ENCODE measurements around the gene AQP12B.
"Not testable (repeated sequence)": the region's sequence is repeated elsewhere in the genome, so short reads cannot be mapped to it uniquely, and the experiment has no call there.

Gene AQP12B

DNA sequence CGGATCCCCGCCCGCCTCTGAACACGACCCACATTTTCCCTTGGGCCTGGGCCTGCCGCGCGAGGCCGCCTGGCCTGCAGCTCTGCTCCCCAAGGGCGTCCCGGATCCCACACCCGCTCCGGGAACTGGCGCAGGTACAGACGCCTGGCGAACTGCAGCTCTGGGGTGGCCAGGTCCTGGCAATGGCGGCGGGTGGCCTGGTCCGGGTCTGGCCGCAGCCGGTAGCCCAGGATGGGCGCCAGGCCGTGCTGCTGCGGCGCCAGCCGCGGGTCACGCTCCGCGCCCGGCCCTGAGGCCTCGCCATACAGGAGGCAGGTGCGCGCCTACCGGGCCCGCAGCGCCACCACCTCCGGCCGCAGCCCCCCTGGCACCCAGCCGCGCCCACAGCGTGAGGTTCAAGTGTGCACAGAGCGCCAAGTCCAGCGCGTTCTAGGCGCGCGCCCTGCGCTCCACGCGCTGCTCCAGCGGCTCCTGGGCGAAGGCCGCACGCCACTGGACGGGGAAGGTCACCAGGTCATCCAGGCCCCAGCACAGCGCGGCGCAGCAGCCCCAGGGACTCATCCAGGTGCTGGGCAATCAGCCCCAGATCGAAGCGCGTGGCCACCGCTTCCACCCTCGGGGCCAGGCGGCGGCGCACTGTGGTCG is 18.5 kb upstream of the AQP12B start:
- no peak for DNase-seq

DNA sequence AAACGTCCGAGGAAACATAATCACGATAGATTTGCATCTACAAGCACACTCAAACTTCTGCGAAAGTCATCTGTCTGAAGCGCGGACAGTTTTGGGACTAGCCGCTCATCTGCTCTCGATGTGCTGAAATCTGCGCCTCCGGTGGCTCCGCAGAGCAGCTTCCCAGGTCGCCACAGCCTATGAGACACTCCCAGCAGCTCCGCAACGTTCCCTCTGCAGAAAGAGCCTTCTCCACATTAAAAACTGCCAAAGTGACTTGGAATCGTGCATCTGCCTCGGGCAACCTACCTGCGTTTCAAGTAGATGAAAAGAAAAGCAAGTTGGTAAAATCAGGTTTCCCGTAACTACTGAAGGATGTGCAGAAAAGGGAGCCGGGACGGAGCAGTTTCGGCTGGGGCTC is 17.9 kb upstream of the AQP12B start:
- DNase-seq: not testable (repeated sequence)

DNA sequence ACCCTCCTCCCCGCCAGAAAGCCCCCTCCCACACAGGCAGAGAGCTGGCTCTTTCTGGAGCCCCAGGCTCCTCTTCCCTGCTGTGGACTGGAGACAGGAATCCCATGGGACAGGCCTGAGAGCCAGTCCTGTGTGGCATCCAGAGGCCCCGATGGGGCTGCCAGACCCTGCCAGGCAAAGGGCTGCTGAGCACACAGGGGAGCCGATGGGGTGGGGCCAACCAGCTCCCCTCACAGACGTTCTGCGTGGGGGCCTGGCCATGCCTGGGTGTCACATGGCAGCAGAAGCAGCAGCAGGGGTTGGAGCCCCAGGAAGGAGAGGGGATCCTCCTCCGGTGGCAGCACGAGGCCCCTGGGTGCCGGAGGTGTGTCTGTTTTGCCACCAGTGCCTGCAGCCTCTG is 17.1 kb upstream of the AQP12B start:
- not testable (repeated sequence) for DNase-seq

DNA sequence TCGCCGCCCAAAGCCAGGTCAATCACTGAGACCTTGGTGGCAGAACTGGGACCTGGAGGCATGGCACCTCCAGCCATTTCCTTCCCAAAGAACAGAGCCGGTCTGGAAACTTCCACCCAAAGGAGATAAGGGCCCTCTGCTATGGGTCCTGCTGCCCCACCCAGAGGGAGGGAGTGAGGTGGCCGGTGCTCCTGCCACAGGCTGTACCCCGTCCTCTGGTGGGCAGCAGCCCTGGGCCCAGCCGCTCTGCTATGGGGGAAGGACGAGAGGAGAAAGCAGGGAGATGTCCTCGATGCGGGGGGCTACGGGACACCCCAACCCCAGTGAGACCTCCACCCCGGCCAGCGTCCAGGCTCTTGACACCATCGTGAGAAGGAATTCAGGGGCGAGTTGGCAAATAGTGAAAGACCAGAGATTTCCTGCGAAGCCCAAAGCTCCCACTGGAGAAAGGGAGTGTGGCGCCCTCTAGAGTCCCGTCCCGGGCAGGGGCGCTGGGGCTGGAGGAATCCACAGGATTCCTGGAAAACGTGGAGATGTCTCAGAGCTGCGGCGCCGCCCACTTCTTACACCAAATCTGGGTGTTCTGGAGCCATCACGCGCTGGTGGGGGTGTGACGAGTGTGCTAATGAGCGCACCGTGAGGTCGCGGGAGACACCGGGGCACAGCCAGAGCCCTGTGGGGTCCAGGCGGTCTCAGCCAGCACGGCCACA is 16.3 kb upstream of the AQP12B start:
- not testable (repeated sequence) for DNase-seq

DNA sequence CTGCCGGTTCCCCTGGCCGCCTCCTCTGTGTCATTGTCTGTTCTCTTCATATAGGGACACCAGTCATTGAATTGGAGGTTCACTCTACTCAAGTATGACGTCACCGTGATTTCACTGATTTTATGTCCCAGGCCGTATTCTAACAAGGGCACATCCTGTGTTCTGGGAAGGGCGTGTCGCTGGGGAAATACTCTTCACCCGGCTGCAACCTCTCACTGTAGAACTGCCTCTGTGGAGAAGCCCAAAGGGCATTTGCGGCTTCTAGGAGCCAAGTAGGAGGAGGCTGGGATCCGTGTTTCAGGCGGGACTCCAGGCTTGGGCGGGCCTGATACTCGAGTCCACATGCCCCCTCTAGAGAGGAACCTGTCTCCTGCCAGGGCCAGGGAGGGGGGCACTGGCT is 13.8 kb upstream of the AQP12B start:
- not testable (repeated sequence) for DNase-seq

DNA sequence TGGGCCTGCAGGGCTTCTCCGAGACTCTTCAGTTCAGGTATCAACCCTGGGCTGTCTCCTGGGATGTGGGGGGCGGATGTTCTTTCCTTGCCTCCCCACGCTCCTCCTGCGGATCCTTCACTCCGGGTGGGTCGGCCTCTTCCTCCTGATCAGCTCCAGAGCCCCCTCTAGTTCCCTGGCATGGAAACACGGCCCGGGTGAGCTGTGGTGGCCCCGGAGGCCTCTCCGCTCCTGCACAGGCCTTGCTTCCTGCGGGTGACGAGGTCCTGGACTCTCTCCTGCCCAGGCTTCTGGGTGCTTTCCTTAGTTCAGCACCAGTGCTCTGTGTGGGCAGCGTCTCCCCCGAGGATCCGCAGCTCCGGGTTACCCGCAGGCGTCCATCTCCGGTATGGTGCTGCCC is 12.9 kb upstream of the AQP12B start:
- not testable (repeated sequence) for DNase-seq

DNA sequence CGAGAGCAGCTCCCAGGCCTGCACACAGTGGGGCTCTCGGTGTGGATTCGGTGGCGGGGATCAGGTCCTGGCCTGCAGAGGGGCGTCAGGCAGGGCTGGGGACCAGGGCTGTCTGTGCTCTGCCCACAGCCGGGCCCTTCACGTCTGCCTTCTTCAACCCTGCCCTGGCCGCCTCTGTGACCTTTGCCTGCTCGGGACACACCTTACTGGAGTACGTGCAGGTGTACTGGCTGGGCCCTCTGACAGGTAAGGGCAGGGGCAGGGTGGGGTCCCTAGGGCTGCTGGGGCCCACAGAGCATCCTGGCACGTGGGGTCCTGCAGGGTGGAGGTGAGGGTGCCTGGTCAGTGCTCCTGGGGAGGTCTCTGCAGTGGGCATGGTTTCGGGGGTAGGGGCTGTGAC is 11.6 kb upstream of the AQP12B start:
- DNase-seq: not testable (repeated sequence)

DNA sequence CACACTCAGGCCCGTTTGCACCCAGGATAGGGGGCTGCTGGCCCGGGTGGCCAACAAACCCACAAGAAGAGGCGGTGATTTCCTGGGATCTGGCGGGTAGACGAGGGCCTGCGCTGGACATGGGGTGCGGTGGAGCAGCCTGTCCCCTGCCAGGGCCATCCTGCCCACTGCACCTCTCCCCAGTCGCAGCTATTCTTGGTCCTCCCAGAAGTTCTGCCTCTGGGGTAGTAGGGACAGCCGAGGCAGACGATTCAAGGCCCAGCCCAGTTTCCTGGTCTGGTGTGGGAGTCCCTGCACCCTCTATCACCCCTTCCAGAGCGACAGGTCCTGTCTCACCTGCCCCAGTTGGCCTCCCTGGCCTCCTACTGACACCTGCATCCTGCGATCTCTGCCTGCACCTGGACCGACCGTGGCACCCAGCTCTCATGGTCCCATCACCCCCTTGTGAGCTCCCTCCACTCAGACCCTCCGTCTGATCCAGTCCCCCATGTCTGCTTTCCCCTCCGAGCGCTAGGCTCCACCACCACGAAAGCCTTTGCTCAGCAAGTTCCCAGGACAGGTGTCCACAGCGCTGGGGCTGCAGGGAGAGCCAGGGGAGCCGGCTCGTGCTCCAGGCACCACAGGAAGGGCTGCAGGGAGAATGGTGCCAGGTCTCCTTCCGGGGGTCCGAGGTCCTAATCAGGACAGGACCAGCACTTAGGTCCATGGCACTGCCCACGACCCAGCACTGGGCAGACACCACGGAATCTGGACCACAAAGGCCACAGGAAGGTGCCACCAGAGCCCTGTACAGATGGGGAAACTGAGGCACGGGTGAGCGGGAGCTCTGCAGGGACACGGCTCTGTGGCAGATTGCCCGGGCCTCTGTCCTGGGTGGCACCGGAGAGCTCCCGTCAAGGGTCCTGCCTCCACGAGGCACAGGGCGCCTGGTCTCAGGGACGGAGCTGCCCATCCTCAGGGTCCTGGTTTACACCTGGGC is 10.2 kb upstream of the AQP12B start:
- not testable (repeated sequence) for DNase-seq

DNA sequence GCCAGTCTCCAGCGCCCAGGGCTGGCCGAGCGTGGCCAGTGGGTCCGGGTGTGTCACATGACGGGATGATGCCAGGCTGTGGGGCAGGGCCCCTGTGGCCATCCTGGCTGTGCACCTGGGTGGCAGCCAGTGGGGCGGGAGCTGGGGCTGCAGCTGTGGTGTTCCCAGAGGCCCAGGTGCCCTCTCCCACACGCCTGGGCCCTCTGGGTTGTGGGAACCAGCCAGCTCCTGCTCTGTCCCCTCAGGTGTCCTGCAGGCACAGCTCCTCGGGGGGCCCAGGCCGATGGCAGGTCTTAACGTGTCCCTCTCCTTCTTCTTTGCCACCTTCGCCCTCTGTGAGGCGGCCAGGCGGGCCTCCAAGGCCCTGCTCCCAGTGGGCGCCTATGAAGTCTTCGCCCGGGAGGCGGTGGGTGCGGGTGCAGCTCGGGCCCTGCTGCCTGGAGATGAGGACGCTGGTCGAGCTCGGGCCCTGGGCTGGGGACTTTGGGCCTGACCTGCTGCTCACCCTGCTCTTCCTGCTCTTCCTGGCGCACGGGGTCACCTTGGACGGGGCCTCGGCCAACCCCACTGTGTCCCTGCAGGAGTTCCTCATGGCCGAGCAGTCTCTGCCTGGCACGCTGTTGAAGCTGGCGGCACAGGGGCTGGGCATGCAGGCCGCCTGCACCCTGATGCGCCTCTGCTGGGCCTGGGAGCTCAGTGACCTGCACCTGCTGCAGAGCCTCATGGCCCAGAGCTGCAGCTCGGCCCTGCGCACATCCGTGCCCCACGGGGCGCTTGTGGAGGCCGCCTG is 9.1 kb upstream of the AQP12B start, which contains the start of gene AQP12A:
AQP12A (plus strand) TSS at position 236 of the 790 bp plus-strand sequence; CDS start at position 284, 48 bp downstream.
- DNase-seq: not testable (repeated sequence)

DNA sequence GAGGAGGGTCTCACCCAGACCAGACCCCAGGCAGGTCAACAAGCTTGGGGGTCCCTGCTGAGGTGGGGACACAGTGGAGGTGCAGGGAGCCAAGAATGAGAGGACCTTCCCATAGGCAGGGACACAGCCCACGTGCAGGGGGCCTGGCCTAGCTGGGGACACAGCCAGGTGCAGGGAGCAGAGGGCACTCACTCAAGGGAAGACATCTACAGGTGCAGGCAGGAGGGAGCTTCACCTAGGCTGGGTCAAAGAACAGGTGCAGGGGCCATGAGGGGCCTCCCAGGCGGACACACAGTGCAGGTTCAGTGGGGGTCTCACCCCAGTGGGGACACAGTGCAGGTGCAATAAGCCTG is 8.4 kb upstream of the AQP12B start:
- DNase-seq: not testable (repeated sequence)

DNA sequence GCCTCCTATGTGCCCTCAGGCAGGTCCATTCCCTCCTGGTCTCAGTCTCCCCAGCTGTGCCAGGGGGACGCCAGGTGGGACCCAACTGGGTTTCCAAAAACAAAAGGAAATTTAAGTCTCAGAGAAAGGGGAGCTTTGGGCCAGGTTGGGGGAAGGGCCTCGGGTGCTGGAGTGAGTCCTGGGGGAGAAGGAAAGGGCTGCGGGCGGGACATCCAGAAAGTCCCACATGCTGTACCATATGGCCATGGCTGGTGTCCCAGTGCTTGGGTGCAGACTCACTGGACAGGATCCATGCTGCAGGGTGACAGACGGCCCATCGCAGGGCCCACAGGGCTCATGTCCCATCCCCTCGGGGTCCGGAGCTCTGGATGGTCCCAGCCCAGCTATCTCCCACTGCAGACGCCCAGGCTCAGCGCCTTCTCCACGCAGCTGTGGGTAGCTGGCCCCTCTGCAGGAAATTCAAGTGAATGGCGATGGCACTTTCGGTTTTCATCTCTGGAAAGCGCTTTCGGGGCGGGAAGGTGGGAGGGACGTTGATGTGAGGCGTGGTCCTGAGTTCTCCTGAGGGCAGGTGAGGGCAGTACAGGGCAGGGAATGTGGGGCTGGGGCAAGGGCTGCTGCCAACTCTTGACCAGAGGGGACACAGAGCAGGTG is 7.9 kb upstream of the AQP12B start:
- DNase-seq: not testable (repeated sequence)

DNA sequence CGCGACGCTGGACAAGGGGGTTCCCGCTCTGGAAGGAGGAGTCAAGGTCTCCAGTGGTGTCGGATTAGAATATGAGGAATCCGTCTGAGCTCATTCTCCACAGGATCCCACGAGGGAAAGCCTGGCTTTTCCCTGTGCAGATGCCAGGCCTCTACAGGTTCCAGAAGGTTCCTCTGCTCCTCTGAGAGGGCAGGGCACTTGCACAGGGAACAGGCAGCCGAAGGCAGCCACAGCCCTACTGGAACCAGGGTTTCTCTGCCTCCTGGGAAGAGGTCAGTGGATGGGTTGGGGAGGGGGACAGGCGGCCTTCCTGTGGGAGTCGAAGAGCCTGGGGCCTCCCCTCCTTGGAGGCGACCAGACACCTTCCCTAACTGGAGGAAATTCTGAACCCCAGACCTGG is 7.3 kb upstream of the AQP12B start:
- DNase-seq: no peak

DNA sequence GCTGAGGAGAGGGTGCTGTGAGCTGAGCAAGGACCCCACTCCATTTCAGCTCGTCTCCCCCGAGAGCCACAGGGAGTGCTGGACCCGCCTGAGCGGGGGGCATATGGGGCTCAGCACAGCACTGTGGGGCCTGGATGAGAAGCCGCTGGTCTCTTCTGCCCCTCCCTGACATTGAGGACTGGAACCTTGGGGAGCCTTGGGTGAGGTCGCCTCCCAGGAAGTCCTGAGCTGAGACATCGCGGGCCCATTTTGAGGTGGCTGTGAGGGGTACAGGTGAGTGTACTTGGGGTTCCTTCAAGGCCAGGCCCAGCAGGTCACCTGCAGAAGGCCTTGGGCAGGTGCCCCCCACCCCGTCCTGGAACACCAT is 5.9 kb upstream of the AQP12B start:
- DNase-seq: no peak

DNA sequence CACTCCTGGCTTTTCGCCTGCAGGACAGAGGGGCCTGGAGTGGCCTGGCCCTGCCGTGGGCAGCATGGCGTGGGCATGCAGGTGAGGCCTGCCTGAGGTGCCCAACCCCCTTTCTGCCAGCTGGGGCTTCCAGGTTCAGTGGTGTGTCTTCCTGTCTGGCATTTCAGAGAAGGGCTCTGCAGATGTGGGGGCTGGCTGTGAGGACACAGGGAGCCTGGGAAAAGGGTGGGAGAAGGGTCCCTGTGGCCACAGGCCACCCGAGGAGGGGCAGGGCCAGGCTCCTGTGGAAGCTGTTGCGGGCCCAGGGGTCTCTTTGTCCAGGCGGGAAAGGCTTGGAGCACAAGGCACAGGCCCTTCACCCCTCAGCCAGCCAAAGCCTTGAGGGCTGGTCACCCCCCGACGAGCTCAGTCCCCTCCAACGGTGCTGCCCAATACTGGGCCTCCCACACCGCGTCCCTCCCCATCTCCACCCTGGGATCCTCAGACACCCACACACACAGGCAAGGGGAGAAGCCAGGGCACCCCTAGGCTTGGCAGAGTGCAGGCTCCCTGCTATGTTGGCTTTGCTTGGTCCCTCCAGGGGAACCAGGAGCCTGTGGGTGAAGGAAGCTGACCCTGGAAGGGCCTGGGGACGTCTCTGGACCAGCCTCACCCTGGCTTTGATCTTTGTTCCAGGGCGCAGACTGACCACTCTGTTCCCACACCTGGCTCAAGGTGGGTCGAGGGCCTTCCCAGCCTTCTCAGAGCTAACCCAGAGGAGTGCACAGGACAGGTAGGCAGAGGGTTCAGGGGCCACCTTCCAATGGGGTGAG is 5.3 kb upstream of the AQP12B start:
- no peak for DNase-seq

DNA sequence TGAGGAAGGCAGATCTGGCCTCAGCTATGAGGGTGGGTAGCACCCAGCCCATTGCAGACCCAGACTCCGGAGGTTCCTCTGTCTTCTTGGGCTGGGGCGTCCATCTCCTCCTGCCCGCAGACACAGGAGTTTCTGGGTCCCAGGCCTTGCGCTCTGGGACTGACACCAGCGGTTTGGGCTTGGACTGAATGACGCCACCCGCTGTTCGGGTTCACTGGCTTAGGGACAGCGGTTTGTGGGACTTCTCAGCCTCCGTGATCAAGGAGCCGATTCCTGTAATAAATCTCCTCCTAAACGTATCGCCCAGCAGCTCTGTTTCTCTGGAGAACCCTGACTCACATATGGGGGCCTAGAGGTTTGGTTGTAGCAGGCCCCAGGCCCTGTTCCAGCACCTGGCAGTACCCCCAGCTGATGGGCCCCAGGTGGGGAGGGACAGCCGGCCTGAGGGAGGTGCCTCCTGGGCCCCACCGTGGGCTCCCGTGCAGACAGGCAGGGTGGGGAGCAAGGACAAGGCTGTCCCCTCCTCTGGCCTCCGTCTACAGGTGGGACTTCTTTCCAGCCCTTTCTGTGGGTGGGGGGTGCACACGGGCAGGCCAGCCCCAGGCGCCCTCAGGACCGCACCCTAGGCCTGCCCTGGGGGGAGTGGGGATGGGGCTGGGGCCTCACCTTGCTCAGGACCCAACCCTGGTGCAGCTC is 4.5 kb upstream of the AQP12B start:
- no peak for DNase-seq

DNA sequence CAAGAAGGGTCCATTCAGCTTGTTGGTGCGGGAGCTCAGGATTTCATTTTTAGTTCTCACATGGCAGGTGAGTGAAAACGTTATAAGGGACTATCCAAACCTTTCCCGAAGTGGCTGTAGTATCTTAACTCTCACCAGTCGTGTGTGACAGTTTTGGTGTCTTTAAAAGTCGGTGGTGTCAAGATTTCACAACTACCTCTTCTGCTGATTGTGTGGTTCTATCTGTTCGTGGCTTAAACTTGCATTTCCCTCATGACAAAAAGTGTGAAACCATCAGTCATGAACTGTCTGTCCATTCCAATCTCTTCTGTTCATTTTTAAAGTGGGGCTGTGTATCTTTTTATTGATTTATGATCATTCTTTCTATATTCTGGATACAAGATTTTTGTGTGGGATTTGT is 3.8 kb upstream of the AQP12B start:
- no peak for DNase-seq

DNA sequence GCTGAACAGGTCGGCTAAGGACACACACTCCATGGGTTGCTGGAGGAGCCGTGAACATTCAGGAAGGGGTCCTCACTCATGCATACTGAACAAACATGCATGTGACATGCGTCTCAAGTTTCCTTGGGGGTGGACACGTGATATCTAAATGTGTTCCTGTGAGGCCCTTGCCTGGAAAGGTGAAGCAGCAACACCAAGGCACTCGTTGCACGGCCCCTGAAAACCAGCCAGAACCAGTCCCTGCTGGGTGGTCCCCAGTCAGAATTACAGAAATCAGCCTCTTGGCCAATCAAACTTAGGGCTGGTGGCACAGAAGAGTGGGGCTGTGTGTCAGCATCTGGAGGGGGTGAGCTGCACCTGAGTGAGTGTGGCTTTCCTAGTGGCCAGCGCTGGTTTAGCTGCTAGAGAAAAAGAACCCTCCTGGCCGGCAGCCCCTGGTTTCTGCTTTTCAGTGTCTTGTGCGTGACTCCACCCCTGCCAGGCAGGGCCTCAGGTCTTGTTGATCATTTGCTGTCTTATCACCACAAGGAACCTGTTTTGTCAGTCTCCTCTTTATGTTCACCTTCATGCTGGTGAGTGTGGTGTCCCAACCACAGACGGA is 3.2 kb upstream of the AQP12B start:
- no peak for DNase-seq

DNA sequence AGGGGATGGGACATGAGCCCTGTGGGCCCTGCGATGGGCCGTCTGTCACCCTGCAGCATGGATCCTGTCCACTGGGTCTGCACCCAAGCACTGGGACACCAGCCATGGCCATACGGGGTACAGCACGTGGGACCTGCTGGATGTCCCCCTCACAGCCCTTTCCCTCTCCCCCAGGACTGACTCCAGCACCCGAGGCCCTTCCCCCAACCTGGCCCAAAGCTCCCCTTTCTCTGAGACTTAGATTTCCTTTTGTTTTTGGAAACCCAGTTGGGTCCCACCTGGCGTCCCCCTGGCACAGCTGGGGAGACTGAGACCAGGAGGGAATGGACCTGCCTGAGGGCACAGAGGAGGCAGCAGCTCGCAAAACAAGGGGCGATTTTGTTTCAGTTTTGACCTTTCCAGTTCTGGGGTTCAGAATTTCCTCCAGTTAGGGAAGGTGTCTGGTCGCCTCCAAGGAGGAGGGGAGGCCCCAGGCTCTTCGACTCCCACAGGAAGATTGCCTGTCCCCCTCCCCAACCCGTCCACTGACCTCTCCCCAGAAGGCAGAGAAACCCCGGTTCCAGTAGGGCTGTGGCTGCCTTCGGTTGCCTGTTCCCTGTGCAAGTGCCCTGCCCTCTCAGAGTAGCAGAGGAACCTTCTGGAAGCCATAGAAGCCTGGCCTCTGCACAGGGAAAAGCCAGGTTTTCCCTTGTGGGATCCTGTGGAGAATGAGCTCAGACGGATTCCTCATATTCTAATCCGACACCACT is 1.5 kb upstream of the AQP12B start:
- not testable (repeated sequence) for DNase-seq

DNA sequence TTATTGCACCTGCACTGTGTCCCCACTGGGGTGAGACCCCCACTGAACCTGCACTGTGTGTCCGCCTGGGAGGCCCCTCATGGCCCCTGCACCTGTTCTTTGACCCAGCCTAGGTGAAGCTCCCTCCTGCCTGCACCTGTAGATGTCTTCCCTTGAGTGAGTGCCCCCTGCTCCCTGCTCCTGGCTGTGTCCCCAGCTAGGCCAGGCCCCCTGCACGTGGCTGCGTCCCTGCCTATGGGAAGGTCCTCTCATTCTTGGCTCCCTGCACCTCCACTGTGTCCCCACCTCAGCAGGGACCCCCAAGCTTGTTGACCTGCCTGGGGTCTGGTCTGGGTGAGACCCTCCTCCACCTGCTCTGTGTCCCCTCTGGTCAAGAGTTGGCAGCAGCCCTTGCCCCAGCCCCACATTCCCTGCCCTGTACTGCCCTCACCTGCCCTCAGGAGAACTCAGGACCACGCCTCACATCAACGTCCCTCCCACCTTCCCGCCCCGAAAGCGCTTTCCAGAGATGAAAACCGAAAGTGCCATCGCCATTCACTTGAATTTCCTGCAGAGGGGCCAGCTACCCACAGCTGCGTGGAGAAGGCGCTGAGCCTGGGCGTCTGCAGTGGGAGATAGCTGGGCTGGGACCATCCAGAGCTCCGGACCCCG is 769 bp upstream of the AQP12B start:
- not testable (repeated sequence) for DNase-seq

Data from fibroblast of skin of right biceps (primary cell).